ENCODE measurements around the gene SV2B. TPM values are rescaled to one million over a fixed set of nuclear protein-coding genes. Genes with fewer than 3 reads are reported as not detected.

Gene SV2B
- total RNA-seq, 1 donor from 2014 or later: 0.05 TPM

GRCh38 chr15:91263632-91264531 lies 163.8 kb downstream of the SV2B start:
- intact Hi-C loops (cut with micrococcal nuclease): no loop called here

- intact Hi-C loops (cut with micrococcal nuclease): no loop called here
Observed at GRCh38 chr15:91264651-91265351, 164.7 kb downstream of the SV2B start.

- intact Hi-C loops (cut with micrococcal nuclease): no loop called here
Observed at GRCh38 chr15:91265416-91265940, 165.4 kb downstream of the SV2B start.

- intact Hi-C loops (cut with micrococcal nuclease): no loop called here
Observed at GRCh38 chr15:91268510-91268909, 168.5 kb downstream of the SV2B start.

- intact Hi-C loops (cut with micrococcal nuclease): loop anchor here (1.0 to 2.0 kb wide), 2 partner anchors 214 to 222 kb away; no protein-coding TSS in a partner anchor
Observed at GRCh38 chr15:91270747-91271146, 170.7 kb downstream of the SV2B start.

GRCh38 chr15:91271565-91272153 lies 171.6 kb downstream of the SV2B start:
- intact Hi-C loops (cut with micrococcal nuclease): loop anchor here (1.0 to 2.0 kb wide), 2 partner anchors 215 to 223 kb away; no protein-coding TSS in a partner anchor

- intact Hi-C loops (cut with micrococcal nuclease): no loop called here
Observed at GRCh38 chr15:91275844-91276243, 175.8 kb downstream of the SV2B start.

- intact Hi-C loops (cut with micrococcal nuclease): no loop called here
Observed at GRCh38 chr15:91278951-91279350, 178.9 kb downstream of the SV2B start.

- intact Hi-C loops (cut with micrococcal nuclease): no loop called here
Observed at GRCh38 chr15:91279486-91279885, 179.4 kb downstream of the SV2B start.

GRCh38 chr15:91281947-91282346 lies 181.9 kb downstream of the SV2B start:
- intact Hi-C loops (cut with micrococcal nuclease): no loop called here

GRCh38 chr15:91282486-91282885 lies 182.4 kb downstream of the SV2B start:
- intact Hi-C loops (cut with micrococcal nuclease): no loop called here

- intact Hi-C loops (cut with micrococcal nuclease): no loop called here
Observed at GRCh38 chr15:91283155-91283554, 183.1 kb downstream of the SV2B start.

- intact Hi-C loops (cut with micrococcal nuclease): no loop called here
Observed at GRCh38 chr15:91284758-91285466, 184.9 kb downstream of the SV2B start.

GRCh38 chr15:91289324-91289723 lies 189.3 kb downstream of the SV2B start:
- intact Hi-C loops (cut with micrococcal nuclease): no loop called here

- intact Hi-C loops (cut with micrococcal nuclease): no loop called here
Observed at GRCh38 chr15:91290553-91290952, 190.5 kb downstream of the SV2B start.

- intact Hi-C loops (cut with micrococcal nuclease): no loop called here
Observed at GRCh38 chr15:91291673-91292072, 191.6 kb downstream of the SV2B start.

GRCh38 chr15:91294344-91294743 lies 194.3 kb downstream of the SV2B start:
- intact Hi-C loops (cut with micrococcal nuclease): no loop called here

- intact Hi-C loops (cut with micrococcal nuclease): no loop called here
Observed at GRCh38 chr15:91294795-91295194, 194.7 kb downstream of the SV2B start.

- intact Hi-C loops (cut with micrococcal nuclease): no loop called here
Observed at GRCh38 chr15:91298101-91298500, 198.0 kb downstream of the SV2B start.

- intact Hi-C loops (cut with micrococcal nuclease): loop anchor here (2.0 to 10.0 kb wide), 4 partner anchors 220 to 780 kb away; no protein-coding TSS in a partner anchor
Observed at GRCh38 chr15:91302588-91303439, 202.8 kb downstream of the SV2B start.
